Measurements from ENCODE around the gene SLC25A26. TPM values are rescaled to one million over a fixed set of nuclear protein-coding genes. Genes with fewer than 3 reads are reported as not detected.

The SLC25A26 gene
- polyA plus RNA-seq, 1 experiment = 16.4 TPM

- POLR2A ChIA-PET = no interaction called here
- H3K9me3 ChIP-seq (ENCODE audit: control insufficient read depth, insufficient read depth, low read length) = peaks cover 4% of the 10 kb centered on the region; the same call in 1 of the 2 replicates
- DNase-seq (ENCODE audit: low read depth, low spot score) = no peak
- H3K27me3 ChIP-seq (ENCODE audit: control insufficient read depth, insufficient read depth, low read length) = no peaks in the 10 kb centered on the region
- CTCF ChIA-PET = interaction anchor here (1.2 to 5.1 kb wide), 6 partner anchors 9 to 411 kb away, joined by 4 to 68 read pairs (median 16); no protein-coding TSS in a partner anchor
- no peak overlapping the region for H3K4me3 ChIP-seq (ENCODE audit: low read depth, low read length)
- TF ChIP-seq CTCF (IDR thresholded peaks at IDR 0.05; ENCODE audit: low read depth, low read length) = no peak
- H3K27ac ChIP-seq (ENCODE audit: low read depth, low read length) = peak overlapping the region; percentile 47
Observed at GRCh38 chr3:66406163-66406562, 185.4 kb downstream of the SLC25A26 start.

GRCh38 chr3:66406831-66407610 is 186.2 kb downstream of the SLC25A26 start:
- TF ChIP-seq CTCF (IDR thresholded peaks at IDR 0.05; ENCODE audit: low read depth, low read length) = no peak
- no peak for DNase-seq (ENCODE audit: low read depth, low spot score)
- ChIA-PET CTCF (interaction anchor here (0.5 to 5.1 kb wide), 49 partner anchors 10 to 427 kb away, joined by 3 to 68 read pairs (median 5); no protein-coding TSS in a partner anchor), POLR2A (no interaction called here)
- peaks cover 4% of the 10 kb centered on the region; the same call in 1 of the 2 replicates for H3K9me3 ChIP-seq (ENCODE audit: control insufficient read depth, insufficient read depth, low read length)
- H3K27ac ChIP-seq (ENCODE audit: low read depth, low read length) = peak overlapping the region; percentile 31
- no peak overlapping the region for H3K4me3 ChIP-seq (ENCODE audit: low read depth, low read length)
- no peaks in the 10 kb centered on the region for H3K27me3 ChIP-seq (ENCODE audit: control insufficient read depth, insufficient read depth, low read length)

- TF ChIP-seq CTCF (IDR thresholded peaks at IDR 0.05; ENCODE audit: low read depth, low read length) = peak; percentile 82
- CTCF ChIA-PET = interaction anchor here (0.5 to 5.1 kb wide), 68 partner anchors 10 to 427 kb away, joined by 3 to 68 read pairs (median 4); no protein-coding TSS in a partner anchor
Observed at GRCh38 chr3:66407611-66408218, 186.9 kb downstream of the SLC25A26 start.

GRCh38 chr3:66409771-66410754 is 189.3 kb downstream of the SLC25A26 start:
- CTCF ChIA-PET = interaction anchor here (0.7 to 5.1 kb wide), 3 partner anchors 133 to 1880 kb away, joined by 3 to 68 read pairs (median 4); no protein-coding TSS in a partner anchor
- DNase-seq (ENCODE audit: low read depth, low spot score) = no peak
- TF ChIP-seq CTCF (IDR thresholded peaks at IDR 0.05; ENCODE audit: low read depth, low read length) = no peak
- no peak overlapping the region for H3K27ac ChIP-seq (ENCODE audit: low read depth, low read length)
- H3K9me3 ChIP-seq (ENCODE audit: control insufficient read depth, insufficient read depth, low read length) = peaks cover 2% of the 10 kb centered on the region; the same call in 1 of the 2 replicates
- H3K27me3 ChIP-seq (ENCODE audit: control insufficient read depth, insufficient read depth, low read length) = no peaks in the 10 kb centered on the region
- POLR2A ChIA-PET = no interaction called here
- H3K4me3 ChIP-seq (ENCODE audit: low read depth, low read length) = no peak overlapping the region

More at GRCh38 chr3:66407611-66408218, 186.9 kb downstream of the SLC25A26 start:
- DNase-seq (ENCODE audit: low read depth, low spot score) = no peak
- Histone ChIP-seq H3K27me3 (ENCODE audit: control insufficient read depth, insufficient read depth, low read length) (no peaks in the 10 kb centered on the region), H3K9me3 (ENCODE audit: control insufficient read depth, insufficient read depth, low read length) (peaks cover 4% of the 10 kb centered on the region; the same call in 1 of the 2 replicates), H3K4me3 (ENCODE audit: low read depth, low read length) (no peak overlapping the region), H3K27ac (ENCODE audit: low read depth, low read length) (no peak overlapping the region)
- POLR2A ChIA-PET = no interaction called here
